Activated CD4-positive, CD25-positive, alpha-beta regulatory T cell treated with anti-CD3 and anti-CD28 coated beads, Interleukin-2, amount 50 U/mL, for 16 hours (primary cell): Measurements from ENCODE around the gene ADGB.
"Not testable (repeated sequence)": the region's sequence is repeated elsewhere in the genome, so short reads cannot be mapped to it uniquely, and the experiment has no call there.

Experiments
- DNase-seq: peaks from one replicate; pipeline ENCODE4 v3.0.0-alpha.2; 2020; ENCODE audit warnings: low read depth, low spot score

The ADGB gene

GRCh38 chr6:146598772-146599405, at the start of gene ADGB:
ADGB (plus strand) TSS chr6:146598972; CDS start chr6:146599041, 69 bp downstream.
- no peak for DNase-seq

GRCh38 chr6:146550911-146551310, 47.9 kb upstream of the ADGB start:
- no peak for DNase-seq

- no peak for DNase-seq
Measured at GRCh38 chr6:146551545-146551944, 47.2 kb upstream of the ADGB start.

GRCh38 chr6:146553377-146554135, 45.2 kb upstream of the ADGB start:
- no peak for DNase-seq

- no peak for DNase-seq
Measured at GRCh38 chr6:146560607-146561006, 38.2 kb upstream of the ADGB start.

- DNase-seq, result not testable (repeated sequence)
Measured at GRCh38 chr6:146566661-146567060, 32.1 kb upstream of the ADGB start.

- not testable (repeated sequence) for DNase-seq
Measured at GRCh38 chr6:146568619-146569018, 30.2 kb upstream of the ADGB start.

- no peak for DNase-seq
Measured at GRCh38 chr6:146574211-146574610, 24.6 kb upstream of the ADGB start.

- DNase-seq, result no peak
Measured at GRCh38 chr6:146578054-146578453, 20.7 kb upstream of the ADGB start.

- no peak for DNase-seq
Measured at GRCh38 chr6:146581968-146582367, 16.8 kb upstream of the ADGB start.

- DNase-seq, result no peak
Measured at GRCh38 chr6:146582857-146583256, 15.9 kb upstream of the ADGB start.

- DNase-seq, result no peak
Measured at GRCh38 chr6:146583966-146584365, 14.8 kb upstream of the ADGB start.

- DNase-seq, result no peak
Measured at GRCh38 chr6:146587459-146587858, 11.3 kb upstream of the ADGB start.

- DNase-seq, result no peak
Measured at GRCh38 chr6:146590492-146590891, 8.3 kb upstream of the ADGB start.

GRCh38 chr6:146592451-146592850, 6.3 kb upstream of the ADGB start:
- DNase-seq, result no peak

GRCh38 chr6:146593986-146594385, 4.8 kb upstream of the ADGB start:
- no peak for DNase-seq

- no peak for DNase-seq
Measured at GRCh38 chr6:146594495-146594894, 4.3 kb upstream of the ADGB start.

GRCh38 chr6:146595972-146596731, 2.6 kb upstream of the ADGB start:
- no peak for DNase-seq

GRCh38 chr6:146601352-146601751, 2.6 kb downstream of the ADGB start:
- DNase-seq, result no peak

GRCh38 chr6:146602526-146602925, 3.8 kb downstream of the ADGB start:
- no peak for DNase-seq

- DNase-seq, result no peak
Measured at GRCh38 chr6:146613947-146614346, 15.2 kb downstream of the ADGB start.

- DNase-seq, result no peak
Measured at GRCh38 chr6:146620655-146621054, 21.9 kb downstream of the ADGB start.

GRCh38 chr6:146628350-146628749, 29.6 kb downstream of the ADGB start:
- DNase-seq, result no peak
